Measurements from ENCODE around the gene IKZF4. TPM values are rescaled to one million over a fixed set of nuclear protein-coding genes. Genes with fewer than 3 reads are reported as not detected.
A peak's percentile ranks its signal among the peaks of the same experiment; 100 is the strongest.

Gene IKZF4
- total RNA-seq, 1 experiment from 2014 or later, result 8.5 TPM

- ChIA-PET RAD21 (ENCODE audit: low non-redundant PET in 1 of 2, low total read pairs in 2 of 2, uncharacterized antibody in 2 of 2, unreplicated experiment in 2 of 2) (interaction anchor here in 1 of 2 experiments (1.5 kb wide), 1 partner anchor 38 kb away, joined by 3 read pairs; the partner anchor contains the start of gene ZC3H10), POLR2A (interaction anchor here (1.1 to 3.5 kb wide), 5 partner anchors 24 to 48 kb away, joined by 3 to 18 read pairs (median 10); partner anchors contain the start of genes ESYT1, PA2G4 and ZC3H10), CTCF (interaction anchor here (0.6 to 1.7 kb wide), 7 partner anchors 12 to 342 kb away, joined by 3 to 8 read pairs (median 5); partner anchors contain the start of genes PA2G4 and ZC3H10)
- no peaks in the 10 kb centered on the region for H3K9me2 ChIP-seq (ENCODE audit: insufficient read depth)
- H3K36me3 ChIP-seq (ENCODE audit: control insufficient read depth in 1 of 2, insufficient read depth in 2 of 2, low read length in 2 of 2), result peaks cover under 1 to 2% of the 10 kb centered on the region in 2 experiments; a peak in 1 of 4 replicates
- peak within 1 kb of the TSS; percentile 93 for H3K27ac ChIP-seq (ENCODE audit: low read depth, low read length)
- H3K27me3 ChIP-seq (ENCODE audit: insufficient read depth, low read length), result no peaks in the 10 kb centered on the region
- TF ChIP-seq ZNF274 (IDR thresholded peaks at IDR 0.05; ENCODE audit: low read depth, low read length), result no peak
- TF ChIP-seq ZFX (IDR thresholded peaks at IDR 0.05), result no peak
- peak; percentile 22 for TF ChIP-seq POLR2A (IDR thresholded peaks at IDR 0.05; ENCODE audit: borderline replicate concordance, extremely low read depth, insufficient read depth, insufficient read length)
- TF ChIP-seq TCF7L2 (IDR thresholded peaks at IDR 0.05; ENCODE audit: borderline replicate concordance, extremely low read depth, insufficient read depth, insufficient read length), result no peak
- TF ChIP-seq FOSL1 (IDR thresholded peaks at IDR 0.05; ENCODE audit: low read depth), result peak; percentile 55
- peak; percentile 69 for TF ChIP-seq SIN3A (IDR thresholded peaks at IDR 0.05; ENCODE audit: low read depth)
- TF ChIP-seq SP1 (IDR thresholded peaks at IDR 0.05; ENCODE audit: low read depth), result peak; percentile 66
- peak; percentile 85 for TF ChIP-seq POLR2AphosphoS5 (IDR thresholded peaks at IDR 0.05; ENCODE audit: low read depth, low read length)
- TF ChIP-seq MAX (IDR thresholded peaks at IDR 0.05), result peak; percentile 85
- TF ChIP-seq JUND (IDR thresholded peaks at IDR 0.05), result peak; percentile 76
- BruUV-seq (replicated peaks), result TSS peak; percentile 61
- peak within 1 kb of the TSS; percentile 78 for H3K9ac ChIP-seq (ENCODE audit: low read length)
- peak within 1 kb of the TSS; percentile 94 for H3K4me2 ChIP-seq (ENCODE audit: low read length)
- H4K20me1 ChIP-seq (ENCODE audit: insufficient read depth), result no peaks in the 10 kb centered on the region
- peaks cover 12% of the 10 kb centered on the region; the same call in 1 of the 2 replicates for H3K79me2 ChIP-seq (ENCODE audit: insufficient read depth, low read length)
- ATAC-seq (peak; percentile 77), DNase-seq (ENCODE audit: low read depth, low spot score) (peak; percentile 71)
- peaks cover 17 to 38% of the 10 kb centered on the region in 2 experiments for H3K4me1 ChIP-seq (ENCODE audit: control insufficient read depth in 1 of 2, insufficient read depth in 2 of 2, low read length in 2 of 2)
- no peaks in the 10 kb centered on the region for H3K9me3 ChIP-seq (ENCODE audit: control insufficient read depth in 1 of 2, insufficient read depth in 1 of 2, low read depth in 1 of 2, low read length in 2 of 2)
- peak within 1 kb of the TSS; percentile 86 for H2AFZ ChIP-seq (ENCODE audit: low read depth, low read length, poor library complexity, severe bottlenecking)
- peak within 1 kb of the TSS; percentile 70 to 90 for H3K4me3 ChIP-seq (replicated peaks in 1 of 2; ENCODE audit: low read depth in 1 of 2, low read length in 2 of 2)
- intact Hi-C loops (cut with micrococcal nuclease), result loop anchor here (1.0 kb wide), 2 partner anchors 24 to 36 kb away; partner anchors contain the start of genes PA2G4 and RPL41
Measured at GRCh38 chr12:56079723-56080555, 59.1 kb downstream of the IKZF4 start, which contains the start of gene ERBB3. Gene ERBB3 (plus strand): TSS chr12:56080165. CDS start chr12:56080301, 136 bp downstream.

Measured in HCT116 (cell line).